GM18526 (cell line): ENCODE data around the gene ADIPOR2.

Experiments used
- POLR2A ChIP-seq: IDR thresholded peaks from 3 replicates; pipeline ENCODE4 v1.6.1; 2011; ENCODE audit not compliant: insufficient read length; ENCODE audit errors: extremely low read depth

Gene ADIPOR2

GRCh38 chr12:1690578-1691122 is at the start of gene ADIPOR2:
TSS of gene ADIPOR2 (plus strand) at chr12:1691070. CDS start at chr12:1754344, 63,274 bp downstream.
- TF ChIP-seq POLR2A: peak; percentile 88

- no peak for TF ChIP-seq POLR2A
Observed at GRCh38 chr12:1642513-1642912, 48.4 kb upstream of the ADIPOR2 start.

GRCh38 chr12:1643043-1643442 is 47.8 kb upstream of the ADIPOR2 start:
- TF ChIP-seq POLR2A: no peak

GRCh38 chr12:1643905-1644533 is 46.9 kb upstream of the ADIPOR2 start:
- no peak for TF ChIP-seq POLR2A

- no peak for TF ChIP-seq POLR2A
Observed at GRCh38 chr12:1644534-1645438, 46.1 kb upstream of the ADIPOR2 start.

GRCh38 chr12:1645819-1646218 is 45.1 kb upstream of the ADIPOR2 start:
- TF ChIP-seq POLR2A: no peak

GRCh38 chr12:1646569-1647284 is 44.1 kb upstream of the ADIPOR2 start:
- no peak for TF ChIP-seq POLR2A

GRCh38 chr12:1647285-1647669 is 43.6 kb upstream of the ADIPOR2 start:
- no peak for TF ChIP-seq POLR2A

GRCh38 chr12:1650260-1650977 is 40.5 kb upstream of the ADIPOR2 start:
- no peak for TF ChIP-seq POLR2A

GRCh38 chr12:1650978-1651361 is 39.9 kb upstream of the ADIPOR2 start:
- no peak for TF ChIP-seq POLR2A

- TF ChIP-seq POLR2A: no peak
Observed at GRCh38 chr12:1651946-1652345, 38.9 kb upstream of the ADIPOR2 start.

GRCh38 chr12:1655225-1655788 is 35.6 kb upstream of the ADIPOR2 start:
- TF ChIP-seq POLR2A: no peak

- TF ChIP-seq POLR2A: no peak
Observed at GRCh38 chr12:1656902-1657301, 34.0 kb upstream of the ADIPOR2 start.

- TF ChIP-seq POLR2A: no peak
Observed at GRCh38 chr12:1657688-1658087, 33.2 kb upstream of the ADIPOR2 start.
